Measurements from ENCODE around the gene MYO5B. TPM values are rescaled to one million over a fixed set of nuclear protein-coding genes. Genes with fewer than 3 reads are reported as not detected.
"Not testable (repeated sequence)": the region's sequence is repeated elsewhere in the genome, so short reads cannot be mapped to it uniquely, and the experiment has no call there.

The MYO5B gene
- total and polyA plus RNA-seq, 2 experiments from 2014 or later, result 20.3 to 41.9 TPM

- H2AFZ ChIP-seq, result no peak overlapping the region
- DNase-seq (ENCODE audit: low spot score), result no peak
- H3K27ac ChIP-seq, result no peak overlapping the region
- H3K36me3 ChIP-seq (replicated peaks; ENCODE audit: insufficient read depth, low read depth), result no peaks in the 10 kb centered on the region
- TF ChIP-seq CTCF (IDR thresholded peaks at IDR 0.05; ENCODE audit: poor library complexity) (no peak), EZH2phosphoT487 (IDR thresholded peaks at IDR 0.05; ENCODE audit: low read depth, severe bottlenecking, unreplicated experiment) (no peak), EZH2 (IDR thresholded peaks at IDR 0.05; ENCODE audit: borderline replicate concordance) (no peak)
- H3K9me2 ChIP-seq (replicated peaks; ENCODE audit: insufficient read depth), result no peaks in the 10 kb centered on the region
- H3K79me2 ChIP-seq, result peaks cover 36% of the 10 kb centered on the region
- peaks cover 7% of the 10 kb centered on the region for H3K4me1 ChIP-seq (ENCODE audit: insufficient read depth)
- no peaks in the 10 kb centered on the region for H4K20me1 ChIP-seq (ENCODE audit: insufficient read depth, poor library complexity, severe bottlenecking)
- no peaks in the 10 kb centered on the region for H3K27me3 ChIP-seq
- H3K9me3 ChIP-seq (ENCODE audit: low read depth), result no peaks in the 10 kb centered on the region
- no peak overlapping the region for H3K4me3 ChIP-seq
- WGBS (ENCODE audit: low lambda C conversion rate, missing lambda C conversion rate), result 97% methylated on average over 4 of the region's 4 CpGs
- no peak overlapping the region for H3K4me2 ChIP-seq
These were observed 396.9 kb downstream of the MYO5B start for GRCh38 chr18:49798001-49798400.

- no peak overlapping the region for H2AFZ ChIP-seq
- H3K27ac ChIP-seq, result no peak overlapping the region
- H3K36me3 ChIP-seq (replicated peaks; ENCODE audit: insufficient read depth, low read depth), result no peaks in the 10 kb centered on the region
- no peaks in the 10 kb centered on the region for H3K9me2 ChIP-seq (replicated peaks; ENCODE audit: insufficient read depth)
- TF ChIP-seq EZH2 (IDR thresholded peaks at IDR 0.05; ENCODE audit: borderline replicate concordance), result no peak
- no peak for TF ChIP-seq EZH2phosphoT487 (IDR thresholded peaks at IDR 0.05; ENCODE audit: low read depth, severe bottlenecking, unreplicated experiment)
- TF ChIP-seq CTCF (IDR thresholded peaks at IDR 0.05; ENCODE audit: poor library complexity), result no peak
- no peaks in the 10 kb centered on the region for H3K27me3 ChIP-seq
- H3K79me2 ChIP-seq, result peaks cover 17% of the 10 kb centered on the region
- WGBS (ENCODE audit: low lambda C conversion rate, missing lambda C conversion rate), result 87% methylated on average over 7 of the region's 7 CpGs
- no peaks in the 10 kb centered on the region for H4K20me1 ChIP-seq (ENCODE audit: insufficient read depth, poor library complexity, severe bottlenecking)
- H3K4me3 ChIP-seq, result no peak overlapping the region
- no peak overlapping the region for H3K4me2 ChIP-seq
- DNase-seq (ENCODE audit: low spot score), result no peak
- H3K4me1 ChIP-seq (ENCODE audit: insufficient read depth), result peaks cover 7% of the 10 kb centered on the region
- no peaks in the 10 kb centered on the region for H3K9me3 ChIP-seq (ENCODE audit: low read depth)
These were observed 399.1 kb downstream of the MYO5B start for GRCh38 chr18:49795612-49796552.

GRCh38 chr18:49794743-49795142 is 400.2 kb downstream of the MYO5B start:
- WGBS (ENCODE audit: low lambda C conversion rate, missing lambda C conversion rate), result 73% methylated on average over 3 of the region's 3 CpGs
- Histone ChIP-seq H3K79me2 (peaks cover 17% of the 10 kb centered on the region), H4K20me1 (ENCODE audit: insufficient read depth, poor library complexity, severe bottlenecking) (no peaks in the 10 kb centered on the region), H3K36me3 (replicated peaks; ENCODE audit: insufficient read depth, low read depth) (no peaks in the 10 kb centered on the region), H3K4me2 (no peak overlapping the region), H3K27ac (no peak overlapping the region), H2AFZ (no peak overlapping the region), H3K4me3 (no peak overlapping the region), H3K9me3 (ENCODE audit: low read depth) (no peaks in the 10 kb centered on the region), H3K9me2 (replicated peaks; ENCODE audit: insufficient read depth) (no peaks in the 10 kb centered on the region), H3K27me3 (no peaks in the 10 kb centered on the region), H3K4me1 (ENCODE audit: insufficient read depth) (peaks cover 7% of the 10 kb centered on the region)
- no peak for DNase-seq (ENCODE audit: low spot score)
- TF ChIP-seq CTCF (IDR thresholded peaks at IDR 0.05; ENCODE audit: poor library complexity) (no peak), EZH2phosphoT487 (IDR thresholded peaks at IDR 0.05; ENCODE audit: low read depth, severe bottlenecking, unreplicated experiment) (no peak), EZH2 (IDR thresholded peaks at IDR 0.05; ENCODE audit: borderline replicate concordance) (no peak)

- not testable (repeated sequence) for H4K20me1 ChIP-seq (ENCODE audit: insufficient read depth, poor library complexity, severe bottlenecking); H3K27ac ChIP-seq; H3K9me3 ChIP-seq (ENCODE audit: low read depth); H3K79me2 ChIP-seq; H3K36me3 ChIP-seq (replicated peaks; ENCODE audit: insufficient read depth, low read depth); DNase-seq (ENCODE audit: low spot score); H2AFZ ChIP-seq; H3K27me3 ChIP-seq; H3K4me1 ChIP-seq (ENCODE audit: insufficient read depth); H3K9me2 ChIP-seq (replicated peaks; ENCODE audit: insufficient read depth); H3K4me2 ChIP-seq; H3K4me3 ChIP-seq
- WGBS (ENCODE audit: low lambda C conversion rate, missing lambda C conversion rate), result 96% methylated on average over 8 of the region's 8 CpGs
These were observed 405.3 kb downstream of the MYO5B start for GRCh38 chr18:49789560-49790134.

Data from hepatocyte (in vitro differentiated cells).